ENCODE measurements around the gene SPRED2.
"Not testable (repeated sequence)": the region's sequence is repeated elsewhere in the genome, so short reads cannot be mapped to it uniquely, and the experiment has no call there.

The SPRED2 gene

GRCh38 chr2:65344689-65345088 lies 87.7 kb downstream of the SPRED2 start:
- H3K9ac ChIP-seq (ENCODE audit: low read depth, low read length): no peak overlapping the region
- peaks cover under 1% of the 10 kb centered on the region; the same call in 1 of the 2 replicates for H3K4me1 ChIP-seq (ENCODE audit: insufficient read depth, low read length)
- no peaks in the 10 kb centered on the region for H3K27me3 ChIP-seq (ENCODE audit: insufficient read depth, low read length)
- H3K36me3 ChIP-seq (ENCODE audit: insufficient read depth, low read depth, low read length): no peaks in the 10 kb centered on the region
- H3K9me3 ChIP-seq (ENCODE audit: insufficient read depth, low read depth, low read length): no peaks in the 10 kb centered on the region
- H3K27ac ChIP-seq (ENCODE audit: low read length): no peak overlapping the region
- no peak overlapping the region for H3K4me3 ChIP-seq (ENCODE audit: low read length)

GRCh38 chr2:65344182-65344581 lies 88.2 kb downstream of the SPRED2 start:
- no peak overlapping the region for H3K27ac ChIP-seq (ENCODE audit: low read length)
- no peak overlapping the region for H3K4me3 ChIP-seq (ENCODE audit: low read length)
- no peaks in the 10 kb centered on the region for H3K27me3 ChIP-seq (ENCODE audit: insufficient read depth, low read length)
- H3K4me1 ChIP-seq (ENCODE audit: insufficient read depth, low read length): no peaks in the 10 kb centered on the region
- H3K9ac ChIP-seq (ENCODE audit: low read depth, low read length): no peak overlapping the region
- no peaks in the 10 kb centered on the region for H3K36me3 ChIP-seq (ENCODE audit: insufficient read depth, low read depth, low read length)
- H3K9me3 ChIP-seq (ENCODE audit: insufficient read depth, low read depth, low read length): no peaks in the 10 kb centered on the region

- no peaks in the 10 kb centered on the region for H3K4me1 ChIP-seq (ENCODE audit: insufficient read depth, low read length)
- no peak overlapping the region for H3K4me3 ChIP-seq (ENCODE audit: low read length)
- H3K9me3 ChIP-seq (ENCODE audit: insufficient read depth, low read depth, low read length): no peaks in the 10 kb centered on the region
- no peaks in the 10 kb centered on the region for H3K27me3 ChIP-seq (ENCODE audit: insufficient read depth, low read length)
- no peaks in the 10 kb centered on the region for H3K36me3 ChIP-seq (ENCODE audit: insufficient read depth, low read depth, low read length)
- H3K27ac ChIP-seq (ENCODE audit: low read length): no peak overlapping the region
- no peak overlapping the region for H3K9ac ChIP-seq (ENCODE audit: low read depth, low read length)
These were observed 89.0 kb downstream of the SPRED2 start for GRCh38 chr2:65343386-65343785.

GRCh38 chr2:65340898-65341681 lies 91.3 kb downstream of the SPRED2 start:
- no peak overlapping the region for H3K4me3 ChIP-seq (ENCODE audit: low read length)

GRCh38 chr2:65339648-65340047 lies 92.8 kb downstream of the SPRED2 start:
- H3K4me3 ChIP-seq (ENCODE audit: low read length): no peak overlapping the region
- no peaks in the 10 kb centered on the region for H3K9me3 ChIP-seq (ENCODE audit: insufficient read depth, low read depth, low read length)
- no peaks in the 10 kb centered on the region for H3K27me3 ChIP-seq (ENCODE audit: insufficient read depth, low read length)
- no peak overlapping the region for H3K27ac ChIP-seq (ENCODE audit: low read length)
- H3K9ac ChIP-seq (ENCODE audit: low read depth, low read length): no peak overlapping the region
- no peaks in the 10 kb centered on the region for H3K36me3 ChIP-seq (ENCODE audit: insufficient read depth, low read depth, low read length)
- H3K4me1 ChIP-seq (ENCODE audit: insufficient read depth, low read length): no peaks in the 10 kb centered on the region

More at GRCh38 chr2:65340898-65341681, 91.3 kb downstream of the SPRED2 start:
- no peaks in the 10 kb centered on the region for H3K27me3 ChIP-seq (ENCODE audit: insufficient read depth, low read length)
- H3K36me3 ChIP-seq (ENCODE audit: insufficient read depth, low read depth, low read length): no peaks in the 10 kb centered on the region
- no peaks in the 10 kb centered on the region for H3K9me3 ChIP-seq (ENCODE audit: insufficient read depth, low read depth, low read length)
- no peak overlapping the region for H3K27ac ChIP-seq (ENCODE audit: low read length)
- H3K9ac ChIP-seq (ENCODE audit: low read depth, low read length): no peak overlapping the region
- H3K4me1 ChIP-seq (ENCODE audit: insufficient read depth, low read length): no peaks in the 10 kb centered on the region

- H3K9me3 ChIP-seq (ENCODE audit: insufficient read depth, low read depth, low read length); H3K9ac ChIP-seq (ENCODE audit: low read depth, low read length); H3K27me3 ChIP-seq (ENCODE audit: insufficient read depth, low read length); H3K4me1 ChIP-seq (ENCODE audit: insufficient read depth, low read length); H3K36me3 ChIP-seq (ENCODE audit: insufficient read depth, low read depth, low read length); H3K27ac ChIP-seq (ENCODE audit: low read length); H3K4me3 ChIP-seq (ENCODE audit: low read length): not testable (repeated sequence)
These were observed 93.4 kb downstream of the SPRED2 start for GRCh38 chr2:65338830-65339495.

GRCh38 chr2:65337915-65338314 lies 94.5 kb downstream of the SPRED2 start:
- not testable (repeated sequence) for H3K27ac ChIP-seq (ENCODE audit: low read length); H3K9ac ChIP-seq (ENCODE audit: low read depth, low read length); H3K4me3 ChIP-seq (ENCODE audit: low read length); H3K27me3 ChIP-seq (ENCODE audit: insufficient read depth, low read length); H3K9me3 ChIP-seq (ENCODE audit: insufficient read depth, low read depth, low read length); H3K4me1 ChIP-seq (ENCODE audit: insufficient read depth, low read length)
- peaks cover 11% of the 10 kb centered on the region for H3K36me3 ChIP-seq (ENCODE audit: insufficient read depth, low read depth, low read length)

GRCh38 chr2:65334714-65335113 lies 97.7 kb downstream of the SPRED2 start:
- Histone ChIP-seq H3K4me1 (ENCODE audit: insufficient read depth, low read length) (no peaks in the 10 kb centered on the region), H3K9me3 (ENCODE audit: insufficient read depth, low read depth, low read length) (no peaks in the 10 kb centered on the region), H3K36me3 (ENCODE audit: insufficient read depth, low read depth, low read length) (peaks cover 19% of the 10 kb centered on the region), H3K9ac (ENCODE audit: low read depth, low read length) (no peak overlapping the region), H3K27me3 (ENCODE audit: insufficient read depth, low read length) (no peaks in the 10 kb centered on the region), H3K4me3 (ENCODE audit: low read length) (no peak overlapping the region), H3K27ac (ENCODE audit: low read length) (no peak overlapping the region)

GRCh38 chr2:65331336-65332025 lies 100.9 kb downstream of the SPRED2 start:
- Histone ChIP-seq H3K4me1 (ENCODE audit: insufficient read depth, low read length) (no peaks in the 10 kb centered on the region), H3K27ac (ENCODE audit: low read length) (no peak overlapping the region), H3K9ac (ENCODE audit: low read depth, low read length) (no peak overlapping the region), H3K36me3 (ENCODE audit: insufficient read depth, low read depth, low read length) (peaks cover 19% of the 10 kb centered on the region), H3K9me3 (ENCODE audit: insufficient read depth, low read depth, low read length) (no peaks in the 10 kb centered on the region), H3K4me3 (ENCODE audit: low read length) (no peak overlapping the region), H3K27me3 (ENCODE audit: insufficient read depth, low read length) (no peaks in the 10 kb centered on the region)

GRCh38 chr2:65329525-65329924 lies 102.9 kb downstream of the SPRED2 start:
- Histone ChIP-seq H3K9ac (ENCODE audit: low read depth, low read length) (no peak overlapping the region), H3K9me3 (ENCODE audit: insufficient read depth, low read depth, low read length) (no peaks in the 10 kb centered on the region), H3K27ac (ENCODE audit: low read length) (no peak overlapping the region), H3K36me3 (ENCODE audit: insufficient read depth, low read depth, low read length) (peaks cover 19% of the 10 kb centered on the region), H3K4me3 (ENCODE audit: low read length) (no peak overlapping the region), H3K27me3 (ENCODE audit: insufficient read depth, low read length) (no peaks in the 10 kb centered on the region), H3K4me1 (ENCODE audit: insufficient read depth, low read length) (no peaks in the 10 kb centered on the region)

- Histone ChIP-seq H3K27me3 (ENCODE audit: insufficient read depth, low read length) (no peaks in the 10 kb centered on the region), H3K9me3 (ENCODE audit: insufficient read depth, low read depth, low read length) (no peaks in the 10 kb centered on the region), H3K36me3 (ENCODE audit: insufficient read depth, low read depth, low read length) (peaks cover under 1% of the 10 kb centered on the region; the same call in 1 of the 2 replicates), H3K4me3 (ENCODE audit: low read length) (no peak overlapping the region), H3K27ac (ENCODE audit: low read length) (no peak overlapping the region), H3K9ac (ENCODE audit: low read depth, low read length) (no peak overlapping the region), H3K4me1 (ENCODE audit: insufficient read depth, low read length) (no peaks in the 10 kb centered on the region)
These were observed 106.1 kb downstream of the SPRED2 start for GRCh38 chr2:65326276-65326675.

GRCh38 chr2:65325066-65325465 lies 107.3 kb downstream of the SPRED2 start:
- Histone ChIP-seq H3K27me3 (ENCODE audit: insufficient read depth, low read length) (no peaks in the 10 kb centered on the region), H3K4me1 (ENCODE audit: insufficient read depth, low read length) (no peaks in the 10 kb centered on the region), H3K36me3 (ENCODE audit: insufficient read depth, low read depth, low read length) (no peaks in the 10 kb centered on the region), H3K4me3 (ENCODE audit: low read length) (no peak overlapping the region), H3K27ac (ENCODE audit: low read length) (no peak overlapping the region), H3K9me3 (ENCODE audit: insufficient read depth, low read depth, low read length) (no peaks in the 10 kb centered on the region), H3K9ac (ENCODE audit: low read depth, low read length) (no peak overlapping the region)

All from iPS-20b (cell line).